Fibroblast of skin of left biceps (primary cell): ENCODE results near the gene CRAMP1.

Source experiments
- DNase-seq, 2 experiments: peaks; one replicate each; pipeline ENCODE4 v3.0.0-alpha.2; 2013; ENCODE audit warnings: low read depth in 2 of 2

Gene CRAMP1

DNA sequence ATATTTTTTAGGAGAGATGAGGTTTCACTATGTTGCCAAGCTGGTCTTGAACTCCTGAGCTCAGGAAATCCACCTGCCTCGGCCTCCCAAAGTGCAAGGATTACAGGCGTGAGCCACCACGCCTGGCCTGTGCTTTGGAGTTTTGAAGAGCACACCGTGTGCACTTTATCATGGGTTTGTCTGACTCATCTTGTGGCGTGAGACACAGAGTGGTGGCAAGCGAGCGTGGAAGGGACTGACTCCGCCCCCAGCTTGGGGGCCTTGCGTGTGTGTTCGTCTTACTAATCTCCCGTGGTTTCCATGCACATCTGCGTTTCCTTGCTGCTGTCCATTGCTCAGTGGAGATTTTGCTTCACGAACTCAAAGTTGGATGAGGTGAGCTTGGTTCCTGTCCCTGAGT lies 22.9 kb downstream of the CRAMP1 start:
- no peak for DNase-seq

DNA sequence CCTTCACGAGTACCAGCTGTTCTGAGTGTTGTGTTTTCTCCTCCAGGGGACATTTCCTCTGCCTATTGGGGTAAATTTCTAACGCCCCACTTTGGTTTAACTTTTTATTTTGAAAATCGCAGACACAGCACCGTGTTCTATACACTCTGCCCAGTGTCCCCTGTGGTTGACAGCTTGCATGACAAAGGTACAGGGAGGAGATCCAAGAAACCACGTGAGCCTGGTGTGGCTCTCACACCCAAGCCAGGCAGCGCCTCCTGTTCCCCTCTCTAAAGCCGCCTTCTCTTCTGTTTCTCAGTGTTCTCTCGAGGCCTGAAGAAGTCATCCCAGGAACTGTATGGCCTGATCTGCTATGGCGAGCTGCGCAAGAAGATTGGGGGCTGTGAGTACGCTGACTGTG lies 25.4 kb downstream of the CRAMP1 start:
- DNase-seq: no peak

DNA sequence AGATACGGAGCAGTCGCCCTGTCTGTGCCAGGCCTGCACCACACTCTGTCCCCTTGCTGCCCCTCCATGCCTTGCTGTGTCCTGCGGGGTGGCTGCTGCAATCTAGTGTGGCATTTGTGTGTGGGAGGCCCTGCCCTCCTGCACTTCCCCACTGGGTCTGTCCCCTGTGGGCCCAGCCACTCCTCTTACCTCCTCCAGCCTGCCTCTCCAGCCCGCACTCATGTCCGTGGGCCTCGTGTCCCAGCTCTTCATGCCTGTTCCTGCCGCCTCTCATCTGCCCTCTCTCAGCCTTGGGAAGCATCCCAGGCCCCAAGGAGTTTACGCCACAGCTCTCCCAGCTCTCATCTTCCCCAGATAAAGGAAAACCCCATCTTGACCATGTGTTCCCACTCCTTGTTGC lies 26.6 kb downstream of the CRAMP1 start:
- no peak for DNase-seq

DNA sequence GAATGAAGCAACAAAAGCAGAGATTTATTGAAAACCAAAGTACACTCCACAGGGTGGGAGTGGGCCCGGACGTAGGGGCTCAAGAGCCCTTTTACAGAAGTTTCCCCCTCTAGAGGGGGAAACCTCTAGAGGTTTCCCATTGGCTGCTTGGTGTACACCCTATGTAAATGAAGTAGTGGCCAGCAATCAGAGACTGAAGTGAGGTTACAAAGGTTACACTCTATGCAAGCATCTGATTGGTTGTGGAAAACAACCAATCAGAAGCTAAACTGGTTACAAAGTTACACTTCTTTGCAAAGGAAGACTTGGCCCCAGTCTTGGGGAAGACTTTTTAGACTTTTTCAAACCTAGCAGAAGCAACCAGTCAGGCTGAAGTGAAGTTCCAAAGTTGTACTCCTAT lies 27.1 kb downstream of the CRAMP1 start:
- DNase-seq: no peak

DNA sequence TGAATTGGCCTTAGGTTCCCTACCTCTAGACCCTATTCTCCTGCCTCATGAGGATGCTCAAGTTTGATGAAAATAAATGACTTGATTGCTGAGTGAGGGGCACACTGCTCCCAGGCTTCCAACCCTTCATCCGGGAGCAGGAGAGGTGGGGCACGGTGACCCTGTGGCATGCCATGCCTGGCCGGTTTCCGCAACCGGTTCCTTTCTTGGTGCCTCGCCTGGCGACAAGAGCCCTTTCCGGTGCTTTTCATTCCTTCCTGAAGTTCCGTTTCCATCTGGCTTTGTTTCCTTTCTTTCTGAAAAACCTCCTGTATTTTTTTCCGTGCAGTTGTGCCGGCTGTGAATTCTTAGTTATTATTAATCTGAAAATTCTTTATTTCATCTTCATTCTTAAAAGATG lies 27.7 kb downstream of the CRAMP1 start:
- DNase-seq: no peak

DNA sequence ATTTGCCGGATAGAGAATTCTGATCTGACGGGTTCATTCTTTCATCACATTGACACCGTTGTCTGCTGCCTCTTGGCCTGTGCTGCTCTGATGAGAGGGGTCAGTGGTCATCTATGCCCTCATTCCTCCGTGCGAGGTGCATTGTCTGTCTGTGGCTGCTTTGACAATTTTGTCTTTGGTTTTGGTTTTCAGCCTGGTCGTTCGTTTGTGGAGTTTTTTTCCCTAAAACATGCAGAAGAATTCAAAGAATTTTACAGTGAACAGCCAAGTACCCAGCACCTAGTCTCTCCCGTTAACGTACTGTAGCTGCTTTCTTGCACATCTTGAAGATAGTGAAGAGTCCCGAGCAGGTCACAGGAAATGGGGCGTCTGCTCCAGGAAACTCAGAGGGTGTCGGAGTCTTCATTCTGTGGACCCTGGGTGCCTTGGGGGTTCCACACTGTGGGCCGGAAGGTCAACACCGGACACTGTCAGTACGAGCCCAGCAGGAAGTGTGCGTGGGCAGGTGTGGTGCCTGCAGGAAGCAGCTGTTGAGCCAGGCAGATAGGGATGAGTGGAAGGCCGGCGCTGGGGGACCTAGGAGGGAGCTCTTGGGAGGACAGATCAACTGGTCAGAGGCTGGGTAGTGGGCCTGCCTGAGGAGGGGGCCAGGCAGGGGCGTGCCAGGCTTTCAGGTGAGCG lies 28.2 kb downstream of the CRAMP1 start:
- DNase-seq: no peak

DNA sequence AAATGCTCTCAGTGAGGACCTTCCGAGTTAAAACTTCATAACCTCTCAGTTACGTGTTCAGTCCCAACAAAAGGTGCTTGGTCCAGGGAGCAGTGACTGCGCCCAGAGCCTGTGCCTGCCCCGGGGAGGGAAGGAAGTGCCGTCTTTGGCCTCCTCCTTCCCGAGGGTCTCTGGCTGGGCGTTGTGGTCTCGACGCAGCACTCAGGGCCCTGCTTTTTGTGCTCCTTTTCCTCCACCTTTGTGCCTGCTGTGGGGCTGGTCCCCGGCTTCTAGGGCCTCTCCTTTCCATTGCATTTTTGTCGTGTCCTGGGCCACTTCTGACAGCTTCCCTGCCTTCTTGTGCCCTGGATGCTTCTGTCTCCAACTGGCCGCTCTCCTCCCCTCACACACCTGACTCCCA lies 29.1 kb downstream of the CRAMP1 start:
- DNase-seq: no peak

DNA sequence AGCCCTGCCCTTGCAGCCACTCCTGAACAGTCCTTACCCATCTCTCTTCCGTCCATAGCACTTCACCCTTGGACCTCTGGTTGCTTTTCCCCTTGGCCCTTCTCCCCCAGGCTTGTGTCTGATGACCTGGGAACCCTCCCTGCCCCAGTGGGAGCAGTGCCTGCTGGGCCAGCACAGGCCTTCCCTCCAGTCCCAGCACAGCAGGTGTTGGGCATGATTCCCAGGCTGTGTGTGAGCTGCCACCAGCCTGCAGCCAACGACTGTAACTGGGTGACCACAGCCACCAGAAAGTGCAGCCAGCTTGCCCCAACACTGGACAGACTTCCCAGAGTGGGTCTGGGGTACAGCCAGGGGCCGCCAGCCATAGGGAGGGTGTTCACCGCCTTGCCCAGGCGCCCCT lies 30.0 kb downstream of the CRAMP1 start:
- no peak for DNase-seq

DNA sequence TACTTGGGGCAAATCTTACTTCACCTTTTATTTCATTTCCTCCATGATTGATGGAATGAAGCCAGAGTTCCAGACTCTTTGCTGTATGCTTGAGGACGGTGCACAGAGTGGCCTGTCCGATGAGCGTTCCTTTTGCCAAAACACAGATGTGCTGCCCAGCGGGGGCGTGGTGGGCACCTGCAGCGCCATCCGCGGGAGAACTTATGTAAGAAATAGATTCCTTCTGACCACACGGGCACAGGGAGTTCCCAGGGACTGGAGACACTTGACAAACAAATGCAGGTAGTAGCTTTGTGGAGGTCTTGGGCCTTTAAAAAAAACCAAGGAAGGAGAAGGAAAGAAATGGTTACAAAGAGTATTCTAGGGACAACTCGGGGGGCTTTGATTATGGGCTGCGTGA lies 30.6 kb downstream of the CRAMP1 start:
- no peak for DNase-seq

DNA sequence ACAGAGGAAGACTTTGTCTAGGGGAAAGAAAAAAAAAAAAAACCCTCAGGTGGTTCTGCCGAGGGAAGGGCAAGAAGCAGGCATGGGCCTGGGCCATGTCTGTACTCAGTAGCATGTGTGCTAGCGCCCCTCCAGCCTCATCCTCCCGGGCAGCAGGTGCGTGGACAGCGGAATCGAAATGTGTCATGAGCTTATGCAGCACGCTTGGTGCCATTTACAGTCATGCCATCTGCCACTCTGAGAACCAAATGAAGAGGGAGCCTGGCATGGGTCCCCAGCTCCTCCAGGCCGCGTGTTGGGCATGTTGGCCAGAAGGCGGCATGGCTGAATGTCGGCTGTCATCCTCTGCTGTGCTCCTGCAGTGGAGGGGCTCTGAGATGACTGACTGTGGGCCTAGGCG lies 31.4 kb downstream of the CRAMP1 start:
- DNase-seq: no peak

DNA sequence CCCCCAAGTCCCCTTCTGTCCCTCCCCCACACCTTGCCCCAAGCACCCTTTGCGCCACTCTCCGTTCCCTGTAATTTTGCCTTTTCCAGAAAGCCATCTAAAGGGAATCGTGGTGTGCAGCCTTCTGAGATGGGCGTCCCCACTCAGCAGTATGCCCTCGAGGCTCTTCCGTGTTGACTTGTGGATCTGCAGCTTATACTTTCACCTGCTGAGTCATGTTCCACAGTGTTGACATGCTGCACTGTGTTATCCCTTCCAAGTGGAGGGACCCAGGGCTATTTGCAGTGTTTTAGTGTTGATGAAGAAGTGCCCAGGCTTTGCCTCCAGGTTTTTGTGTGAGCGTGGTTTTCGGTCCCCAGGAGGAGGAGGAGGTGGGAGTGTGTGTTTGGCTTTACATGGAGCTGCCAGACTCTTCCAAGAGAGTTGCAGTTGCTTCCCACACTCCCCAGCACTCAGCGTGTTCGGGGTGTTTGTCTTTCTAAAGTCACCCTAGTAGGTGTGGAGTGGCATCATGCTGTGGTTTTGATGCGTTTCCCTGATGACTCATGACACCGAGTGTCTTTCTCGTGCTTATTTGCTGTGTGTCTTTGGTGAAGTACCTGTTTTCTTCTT lies 33.9 kb downstream of the CRAMP1 start:
- DNase-seq: no peak

DNA sequence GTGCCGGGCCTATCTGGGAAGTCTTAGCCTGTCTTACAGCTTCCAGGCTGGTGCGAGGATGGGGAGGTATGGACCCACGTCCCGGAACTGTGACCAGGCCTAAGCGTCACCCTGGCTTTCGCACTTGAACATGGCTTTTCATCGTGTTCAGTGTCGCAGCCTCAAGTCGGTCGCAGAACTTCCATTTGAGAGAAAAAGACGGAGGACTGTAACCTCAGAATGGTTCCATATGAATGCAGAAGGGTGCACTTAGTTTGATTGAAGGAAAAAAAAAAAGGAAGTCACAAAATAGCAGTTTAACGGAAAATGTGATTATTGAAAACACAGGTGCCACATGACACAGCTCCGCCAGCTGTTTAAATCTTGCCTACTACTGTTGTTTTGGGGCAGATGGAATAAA lies 35.7 kb downstream of the CRAMP1 start:
- no peak for DNase-seq

DNA sequence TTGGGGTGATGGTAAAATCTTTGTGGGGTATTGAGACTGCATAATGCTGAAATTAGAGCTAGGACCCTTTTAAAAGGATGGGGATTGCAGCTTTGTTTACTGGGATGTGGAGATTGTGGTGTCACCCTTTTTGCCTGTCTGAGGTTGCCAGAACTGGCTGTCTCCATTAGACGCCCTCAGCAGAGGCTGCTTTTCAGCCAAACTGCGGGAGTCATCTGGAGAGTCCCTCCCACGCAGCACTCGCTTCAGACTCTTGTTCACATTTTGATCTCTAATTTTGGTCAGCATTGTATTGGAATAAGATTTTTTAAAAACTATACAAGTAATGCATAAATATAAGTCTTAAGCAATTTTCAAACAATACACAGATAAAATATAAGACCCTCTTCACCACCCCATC lies 38.0 kb downstream of the CRAMP1 start:
- DNase-seq: no peak

DNA sequence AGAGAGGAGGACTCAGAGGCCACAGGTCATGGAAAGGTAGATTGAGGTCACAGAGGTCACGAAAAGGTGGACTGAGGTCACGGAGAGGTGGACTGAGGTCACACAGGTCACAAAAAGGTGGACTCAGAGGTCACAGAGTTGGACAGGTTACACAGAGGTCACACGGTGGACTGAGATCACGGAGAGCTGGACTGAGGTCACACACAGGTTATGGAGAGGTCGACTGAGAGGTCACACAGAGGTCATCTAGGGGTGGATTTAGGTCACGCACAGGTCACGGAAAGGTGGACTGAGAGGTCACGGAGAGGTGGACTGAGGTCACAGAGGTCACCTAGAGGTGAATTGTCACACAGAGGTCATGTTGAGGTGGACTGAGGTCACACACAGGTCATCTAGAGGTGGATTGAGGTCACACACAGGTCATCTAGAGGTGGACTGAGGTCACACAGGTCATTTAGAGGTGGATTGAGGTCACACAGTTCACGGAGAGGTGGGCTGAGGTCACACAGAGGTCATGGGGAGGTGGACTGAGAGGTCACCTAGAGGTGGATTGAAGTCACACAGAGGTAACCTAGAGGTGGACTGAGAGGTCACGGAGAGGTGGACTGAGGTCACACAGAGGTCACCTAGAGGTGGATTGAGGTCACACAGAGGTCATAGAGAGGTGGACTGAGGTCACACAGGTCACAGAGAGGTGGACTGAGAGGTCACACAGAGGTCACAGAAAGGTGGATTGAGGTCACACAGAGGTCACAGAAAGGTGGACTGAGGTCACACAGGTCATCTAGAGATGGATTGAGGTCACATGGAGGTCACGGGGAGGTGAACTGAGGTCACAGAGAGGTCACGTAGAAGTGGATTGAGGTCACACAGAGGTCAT lies 39.2 kb downstream of the CRAMP1 start:
- no peak for DNase-seq

DNA sequence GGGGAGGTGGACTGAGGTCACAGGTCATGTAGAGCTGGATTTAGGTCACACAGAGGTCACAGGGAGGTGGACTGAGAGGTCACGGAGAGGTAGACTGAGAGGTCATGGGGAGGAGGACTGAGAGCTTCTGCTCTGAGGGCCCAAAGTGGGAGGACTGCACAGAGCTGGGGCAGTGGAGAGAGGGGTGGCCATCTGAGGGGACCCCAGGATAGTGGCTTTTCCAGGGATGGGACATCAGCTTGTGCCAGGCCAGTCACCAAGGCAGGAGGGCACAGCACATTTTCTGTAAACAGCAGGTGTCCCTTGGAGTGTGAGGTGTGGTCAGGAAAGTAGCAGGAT lies 39.8 kb downstream of the CRAMP1 start:
- DNase-seq: no peak

DNA sequence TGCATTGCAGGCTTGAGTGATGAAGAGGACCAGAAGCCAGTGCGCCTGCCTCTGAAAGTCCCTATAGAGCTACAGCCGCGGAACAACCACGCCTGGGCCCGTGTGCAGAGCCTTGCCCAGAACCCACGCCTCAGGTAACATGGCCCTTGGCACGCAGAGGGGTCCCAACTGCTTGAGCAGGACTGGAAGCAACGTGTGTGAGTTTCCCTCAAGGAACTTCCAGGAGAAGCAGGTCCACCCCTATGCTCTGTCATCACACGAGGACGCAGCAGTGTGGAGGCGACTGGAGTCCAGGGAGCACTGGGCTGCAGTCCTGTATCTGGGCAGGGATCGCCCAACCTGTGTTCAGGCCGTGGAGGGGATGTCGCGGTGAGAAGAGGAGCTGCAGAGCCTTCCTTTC lies 40.9 kb downstream of the CRAMP1 start:
- DNase-seq: no peak

DNA sequence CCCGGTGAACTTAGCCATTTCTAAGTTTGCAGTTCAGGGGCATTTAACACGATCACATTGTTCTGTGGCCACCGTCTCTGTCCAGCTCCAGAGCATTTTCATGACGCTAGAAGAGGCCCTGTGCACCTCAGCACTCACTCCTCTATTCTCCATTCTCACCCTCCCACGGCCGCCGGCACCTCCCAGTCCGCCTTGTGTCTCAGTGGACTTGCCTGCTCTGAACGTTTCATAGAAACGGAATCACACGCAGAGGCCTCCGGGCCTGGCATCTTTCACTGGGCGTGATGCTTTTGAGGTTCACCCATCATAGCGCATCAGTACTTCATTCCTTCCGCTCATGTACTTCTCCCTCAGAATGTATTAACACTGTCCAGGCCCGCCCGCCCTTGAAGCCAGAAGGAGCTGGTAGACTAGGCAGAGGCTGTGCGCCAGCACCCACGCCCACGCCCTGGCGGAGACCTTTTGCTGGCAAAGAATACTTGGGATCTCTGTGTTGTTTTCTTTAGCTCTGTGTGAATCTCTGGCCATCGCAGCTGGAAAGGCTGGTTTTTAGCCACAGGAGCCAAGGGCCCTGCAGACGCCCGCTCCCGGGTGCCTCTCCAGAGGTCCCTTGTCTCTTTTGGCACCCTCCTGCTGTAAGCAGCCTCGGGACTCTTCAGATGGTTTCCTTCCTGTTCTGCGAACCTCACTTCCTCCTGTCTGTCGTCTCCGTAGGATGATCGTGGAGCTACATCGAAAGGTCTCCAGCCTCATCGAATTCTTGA lies 42.5 kb downstream of the CRAMP1 start:
- no peak for DNase-seq

DNA sequence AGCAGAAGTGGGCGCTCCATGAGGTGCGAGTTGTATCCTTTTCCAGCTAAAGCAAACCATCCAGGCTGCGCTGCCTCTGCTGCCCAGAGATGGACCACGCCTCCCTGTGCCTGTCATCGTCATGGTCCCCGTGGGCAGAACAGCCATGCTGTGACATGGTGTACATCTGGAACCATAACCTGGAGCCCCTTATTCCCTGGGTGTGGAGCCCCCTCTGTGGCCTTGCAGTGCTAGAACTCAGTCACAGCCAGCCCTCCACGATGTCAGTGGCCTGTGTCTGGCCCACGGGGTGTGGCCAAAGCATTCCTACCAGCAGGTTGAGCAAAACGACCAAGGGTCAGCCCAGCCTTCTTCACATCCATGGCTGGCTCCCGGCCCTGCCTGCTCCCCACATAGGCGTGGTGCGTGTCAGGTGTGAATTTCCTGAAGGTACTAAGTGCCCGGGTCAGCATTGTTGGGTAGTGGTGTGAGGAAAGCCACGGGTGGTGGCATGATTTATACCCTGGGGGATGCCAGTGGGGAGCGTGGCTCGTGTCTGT lies 43.2 kb downstream of the CRAMP1 start:
- DNase-seq: no peak

DNA sequence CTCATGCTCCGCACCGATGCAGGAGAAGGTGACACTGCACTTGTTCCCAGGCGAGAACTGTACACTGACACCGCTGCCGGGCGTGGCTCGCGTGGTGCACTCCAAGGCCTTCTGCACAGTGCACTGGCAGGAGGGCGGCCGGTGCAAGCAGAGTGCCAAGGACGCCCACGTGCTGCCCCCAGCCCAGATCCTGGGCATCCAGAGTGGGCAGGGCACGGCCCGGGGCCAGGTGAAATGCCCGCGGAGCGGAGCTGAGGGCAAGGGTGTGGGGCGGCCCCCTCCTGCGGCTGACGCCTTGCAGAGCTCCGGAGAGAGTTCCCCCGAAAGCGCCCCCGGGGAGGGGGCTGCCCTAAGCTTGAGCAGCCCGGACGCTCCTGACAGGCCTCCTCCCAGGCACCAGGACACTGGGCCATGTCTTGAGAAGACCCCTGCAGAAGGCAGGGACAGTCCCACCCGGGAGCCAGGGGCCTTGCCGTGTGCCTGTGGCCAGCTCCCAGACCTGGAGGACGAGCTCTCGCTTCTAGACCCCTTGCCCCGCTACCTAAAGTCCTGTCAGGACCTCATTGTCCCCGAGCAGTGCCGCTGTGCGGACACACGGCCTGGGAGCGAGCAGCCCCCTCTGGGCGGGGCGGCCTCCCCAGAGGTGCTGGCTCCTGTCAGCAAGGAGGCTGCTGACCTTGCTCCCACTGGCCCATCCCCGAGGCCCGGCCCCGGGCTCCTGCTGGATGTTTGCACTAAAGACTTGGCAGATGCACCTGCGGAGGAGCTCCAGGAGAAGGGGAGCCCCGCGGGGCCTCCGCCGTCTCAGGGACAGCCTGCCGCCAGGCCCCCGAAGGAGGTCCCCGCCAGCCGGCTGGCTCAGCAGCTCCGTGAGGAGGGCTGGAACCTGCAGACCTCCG lies 44.0 kb downstream of the CRAMP1 start:
- DNase-seq: no peak

DNA sequence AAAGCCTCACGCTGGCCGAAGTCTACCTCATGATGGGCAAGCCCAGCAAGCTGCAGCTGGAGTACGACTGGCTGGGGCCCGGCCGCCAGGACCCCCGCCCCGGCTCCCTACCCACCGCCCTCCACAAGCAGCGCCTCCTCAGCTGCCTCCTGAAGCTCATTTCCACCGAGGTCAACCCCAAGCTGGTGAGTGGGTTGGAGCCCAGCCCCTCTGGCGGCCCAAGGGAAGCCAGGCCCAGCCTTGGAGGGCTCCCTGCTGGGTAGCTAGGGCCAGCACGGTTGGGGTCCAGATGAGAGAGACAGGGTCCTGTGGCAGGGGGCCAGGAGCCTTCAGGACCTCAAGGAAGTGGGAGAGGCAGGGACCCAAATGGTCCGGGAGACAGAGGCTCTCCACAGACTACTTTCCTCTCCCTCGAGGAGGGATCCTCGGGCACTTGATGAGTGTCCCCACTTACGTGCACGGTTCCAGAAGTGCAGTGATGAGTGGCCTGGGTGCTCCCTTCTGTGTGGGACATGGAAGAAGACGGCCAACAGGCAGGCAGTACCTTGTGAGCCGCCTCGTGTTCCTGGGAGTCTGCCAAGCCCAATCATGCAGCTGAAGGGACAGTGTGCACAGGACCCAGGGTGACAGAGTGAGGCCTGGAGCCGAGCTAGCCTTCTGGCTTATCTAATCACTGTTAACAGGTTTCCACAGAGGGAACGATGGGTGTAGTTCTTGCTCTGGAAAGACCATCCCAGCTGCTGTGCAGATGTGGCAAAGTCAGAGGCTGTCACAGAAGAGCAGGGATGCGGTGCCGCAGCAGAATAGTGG lies 44.9 kb downstream of the CRAMP1 start:
- DNase-seq: no peak
